Naive thymus-derived CD8-positive, alpha-beta T cell (primary cell): ENCODE measurements around the gene KHDC1. TPM values are rescaled to one million over a fixed set of nuclear protein-coding genes. Genes with fewer than 3 reads are reported as not detected.
"Not testable (repeated sequence)": the region's sequence is repeated elsewhere in the genome, so short reads cannot be mapped to it uniquely, and the experiment has no call there.

Source experiments
- ATAC-seq, 2 donors: fragments of 150-1000 bp; cut with Tn5 transposase in 1 of 2; sonication (Bioruptor Pico), chemical (Tn5 transposase) in 1 of 2; 1 replicate in 1 of 2; 2 replicates in 1 of 2; pipeline ENCODE4 v1.10.0; 2021; ENCODE audit warnings: mild to moderate bottlenecking in 2 of 2, moderate library complexity in 2 of 2
- POLR2A ChIA-PET: fragments of 350-600 bp; sonication (Branson Sonifier 250); formaldehyde crosslinking; loops from one replicate; lab custom pipeline; 2021; ENCODE audit warnings: antibody characterized with exemption; lab: Charles Lee
- DNase-seq, 10 donors: peaks; one replicate each; pipeline versions ENCODE4 v3.0.0 to v3.0.0-alpha.2; 2020 to 2022
- H3K27ac Mint-ChIP-seq, 10 donors: one replicate each; pipeline ENCODE4 v1.8.0; 2020 to 2022; ENCODE audit warnings: mild to moderate bottlenecking in 10 of 10, mixed read lengths in 10 of 10, moderate library complexity in 4 of 10, inconsistent platforms in 1 of 10
- H3K27me3 Mint-ChIP-seq, 5 donors: one replicate each; pipeline ENCODE4 v1.8.0; 2021 to 2022; ENCODE audit warnings: mixed read lengths in 5 of 5
- H3K36me3 Mint-ChIP-seq, 3 donors: one replicate each; pipeline ENCODE4 v1.8.0; 2020 to 2022; ENCODE audit warnings: mixed read lengths in 3 of 3, mild to moderate bottlenecking in 2 of 3, inconsistent platforms in 1 of 3
- H3K4me1 Mint-ChIP-seq, 4 donors: one replicate each; pipeline ENCODE4 v1.8.0; 2021 to 2022; ENCODE audit warnings: mixed read lengths in 4 of 4
- H3K4me3 Mint-ChIP-seq, 10 donors: one replicate each; pipeline ENCODE4 v1.8.0; 2020 to 2022; ENCODE audit warnings: mild to moderate bottlenecking in 10 of 10, mixed read lengths in 10 of 10, moderate library complexity in 6 of 10, inconsistent platforms in 1 of 10
- H3K9me3 Mint-ChIP-seq, 9 donors: one replicate each; pipeline ENCODE4 v1.8.0; 2020 to 2022; ENCODE audit warnings: mixed read lengths in 9 of 9, mild to moderate bottlenecking in 3 of 9, inconsistent platforms in 1 of 9, moderate library complexity in 1 of 9
- polyA plus RNA-seq, 3 donors: library from polyadenylated mRNA; unstranded; fragments of 300-500 nt; fragmentation: Illumina TruSeq; gene quantifications; one replicate each; pipeline ENCODE4 v1.2.3, GENCODE V29; 2021
- total RNA-seq, 8 experiments: library from RNA in 2 of 8; stranded (reverse) in 2 of 8; gene quantifications; one replicate each; pipeline ENCODE4 v1.2.3 and lab custom pipeline; 2021 to 2026

The KHDC1 gene
- total RNA-seq: under 1 TPM; 0.68 to 0.69 TPM
- polyA plus RNA-seq: 1 to 10 TPM in 2 of 3 donors, under 1 TPM in 1; 0.84 to 2.7 (median 1.9) TPM
- total RNA-seq (lab: John Stamatoyannopoulos, UW): 0 to 0.22 (median 0.07) reads per million in 6 experiments

- Mint-ChIP-seq H3K36me3 (peaks cover 0 to 8% (median 2%) of the 10 kb centered on the region in 3 donors), H3K27ac (peak within 1 kb of the TSS; percentile 59 to 95 (median 89))
- DNase-seq: peak; percentile 22 to 77 (median 55)
Observed at GRCh38 chr6:73262671-73263569, at the start of gene KHDC1. TSS of gene KHDC1 (minus strand) at chr6:73263196. CDS start at chr6:73242517, 20,679 bp downstream.

GRCh38 chr6:73310503-73310845, 47.5 kb upstream of the KHDC1 start:
- Mint-ChIP-seq H3K27ac (peak overlapping the region in 4 of 10 donors; percentile 21 to 92 (median 60)), H3K4me3 (peak overlapping the region; percentile 90 to 99 (median 94)), H3K4me1 (peaks cover 7 to 21% (median 14%) of the 10 kb centered on the region in 4 donors), H3K27me3 (peaks cover 34 to 58% (median 46%) of the 10 kb centered on the region in 5 donors)
- H3K36me3 Mint-ChIP-seq, ATAC-seq, POLR2A ChIA-PET, H3K9me3 Mint-ChIP-seq, DNase-seq: not testable (repeated sequence)

More at GRCh38 chr6:73262671-73263569, at the start of gene KHDC1:
- ATAC-seq: peak; percentile 89 to 92
- peak within 1 kb of the TSS; percentile 78 to 93 (median 86) for H3K4me3 Mint-ChIP-seq
- H3K9me3 Mint-ChIP-seq: no peaks in the 10 kb centered on the region
- POLR2A ChIA-PET: interaction anchor here (0.8 to 1.6 kb wide), 3 partner anchors 126 to 643 kb away, joined by 3 read pairs; no protein-coding TSS in a partner anchor
- peaks cover 14 to 42% (median 35%) of the 10 kb centered on the region in 4 donors for H3K4me1 Mint-ChIP-seq
- peaks cover 0 to under 1% (median 0%) of the 10 kb centered on the region in 5 donors for H3K27me3 Mint-ChIP-seq

GRCh38 chr6:73309785-73310502, 46.9 kb upstream of the KHDC1 start:
- POLR2A ChIA-PET: no interaction called here
- peak; percentile 76 to 92 for ATAC-seq

GRCh38 chr6:73309535-73309784, 46.5 kb upstream of the KHDC1 start:
- peak overlapping the region; percentile 90 to 99 (median 94) for H3K4me3 Mint-ChIP-seq
- DNase-seq: no peak
- peaks cover 7 to 21% (median 14%) of the 10 kb centered on the region in 4 donors for H3K4me1 Mint-ChIP-seq
- peak; percentile 34 to 54 for ATAC-seq
- H3K27ac Mint-ChIP-seq: peak overlapping the region in 5 of 10 donors; percentile 37 to 92 (median 53)
- POLR2A ChIA-PET: no interaction called here
- H3K36me3 Mint-ChIP-seq: no peaks in the 10 kb centered on the region
- H3K27me3 Mint-ChIP-seq: peaks cover 30 to 48% (median 41%) of the 10 kb centered on the region in 5 donors
- peaks cover 0 to 6% (median 0%) of the 10 kb centered on the region in 9 donors for H3K9me3 Mint-ChIP-seq

More at GRCh38 chr6:73309785-73310502, 46.9 kb upstream of the KHDC1 start:
- peak overlapping the region in 7 of 10 donors; percentile 42 to 92 (median 71) for H3K27ac Mint-ChIP-seq
- peaks cover 30 to 53% (median 41%) of the 10 kb centered on the region in 5 donors for H3K27me3 Mint-ChIP-seq
- peak overlapping the region; percentile 90 to 99 (median 94) for H3K4me3 Mint-ChIP-seq
- DNase-seq: peak in 6 of 10 donors; percentile 14 to 47 (median 28)
- H3K36me3 Mint-ChIP-seq: no peaks in the 10 kb centered on the region
- peaks cover 7 to 21% (median 14%) of the 10 kb centered on the region in 4 donors for H3K4me1 Mint-ChIP-seq
- H3K9me3 Mint-ChIP-seq: peaks cover 0 to 6% (median 0%) of the 10 kb centered on the region in 9 donors

- H3K9me3 Mint-ChIP-seq: peaks cover 0 to 4% (median 0%) of the 10 kb centered on the region in 9 donors
- peaks cover 7 to 21% (median 13%) of the 10 kb centered on the region in 4 donors for H3K4me1 Mint-ChIP-seq
- H3K27ac Mint-ChIP-seq: peak overlapping the region in 1 of 10 donors; percentile 92
- DNase-seq: no peak
- POLR2A ChIA-PET: no interaction called here
- H3K36me3 Mint-ChIP-seq: no peaks in the 10 kb centered on the region
- ATAC-seq: no peak
- peaks cover 27 to 43% (median 37%) of the 10 kb centered on the region in 5 donors for H3K27me3 Mint-ChIP-seq
- peak overlapping the region; percentile 90 to 99 (median 94) for H3K4me3 Mint-ChIP-seq
Observed at GRCh38 chr6:73308712-73309534, 45.9 kb upstream of the KHDC1 start.

- H3K4me3 Mint-ChIP-seq, H3K4me1 Mint-ChIP-seq, POLR2A ChIA-PET, H3K36me3 Mint-ChIP-seq, H3K9me3 Mint-ChIP-seq, DNase-seq, ATAC-seq: not testable (repeated sequence)
- H3K27me3 Mint-ChIP-seq: peaks cover 4 to 18% (median 11%) of the 10 kb centered on the region in 5 donors
- H3K27ac Mint-ChIP-seq: peak overlapping the region in 1 of 10 donors; percentile 11
Observed at GRCh38 chr6:73303773-73304172, 40.8 kb upstream of the KHDC1 start.

- POLR2A ChIA-PET: no interaction called here
- Mint-ChIP-seq H3K36me3 (peaks cover 0 to 3% (median 3%) of the 10 kb centered on the region in 3 donors), H3K4me3 (no peak overlapping the region), H3K4me1 (peaks cover 0 to 5% (median 2%) of the 10 kb centered on the region in 4 donors), H3K27ac (no peak overlapping the region), H3K9me3 (no peaks in the 10 kb centered on the region), H3K27me3 (peaks cover 2 to 18% (median 11%) of the 10 kb centered on the region in 5 donors)
- DNase-seq (no peak), ATAC-seq (no peak)
Observed at GRCh38 chr6:73302339-73302738, 39.3 kb upstream of the KHDC1 start.

GRCh38 chr6:73299151-73299971, 36.4 kb upstream of the KHDC1 start:
- peaks cover 0 to 5% (median 2%) of the 10 kb centered on the region in 4 donors for H3K4me1 Mint-ChIP-seq
- H3K27ac Mint-ChIP-seq: no peak overlapping the region
- peaks cover 0 to 5% (median 3%) of the 10 kb centered on the region in 3 donors for H3K36me3 Mint-ChIP-seq
- ATAC-seq (no peak), DNase-seq (no peak)
- POLR2A ChIA-PET: no interaction called here
- H3K4me3 Mint-ChIP-seq: peak overlapping the region in 4 of 10 donors; percentile 2 to 52 (median 23)
- peaks cover 1 to 13% (median 11%) of the 10 kb centered on the region in 5 donors for H3K27me3 Mint-ChIP-seq
- peaks cover 0 to 5% (median 0%) of the 10 kb centered on the region in 9 donors for H3K9me3 Mint-ChIP-seq

GRCh38 chr6:73293331-73293730, 30.3 kb upstream of the KHDC1 start:
- Mint-ChIP-seq H3K4me3 (no peak overlapping the region), H3K36me3 (peaks cover 0 to 2% (median 0%) of the 10 kb centered on the region in 3 donors), H3K4me1 (peaks cover 0 to under 1% (median 0%) of the 10 kb centered on the region in 4 donors), H3K27me3 (peaks cover 0 to 2% (median 0%) of the 10 kb centered on the region in 5 donors), H3K27ac (no peak overlapping the region), H3K9me3 (peaks cover 0 to 5% (median 0%) of the 10 kb centered on the region in 9 donors)
- no peak for DNase-seq
- ATAC-seq: no peak
- POLR2A ChIA-PET: no interaction called here

- H3K9me3 Mint-ChIP-seq: peaks cover 0 to 4% (median 0%) of the 10 kb centered on the region in 9 donors
- H3K4me1 Mint-ChIP-seq: peaks cover 0 to 2% (median 0%) of the 10 kb centered on the region in 4 donors
- no peak for ATAC-seq
- POLR2A ChIA-PET: no interaction called here
- H3K4me3 Mint-ChIP-seq: no peak overlapping the region
- H3K27me3 Mint-ChIP-seq: no peaks in the 10 kb centered on the region
- H3K27ac Mint-ChIP-seq: no peak overlapping the region
- H3K36me3 Mint-ChIP-seq: peaks cover 0 to 2% (median 0%) of the 10 kb centered on the region in 3 donors
- DNase-seq: no peak
Observed at GRCh38 chr6:73290435-73290834, 27.4 kb upstream of the KHDC1 start.

GRCh38 chr6:73286752-73287151, 23.8 kb upstream of the KHDC1 start:
- DNase-seq (no peak), ATAC-seq (no peak)
- Mint-ChIP-seq H3K27me3 (no peaks in the 10 kb centered on the region), H3K9me3 (no peaks in the 10 kb centered on the region), H3K27ac (peak overlapping the region in 1 of 10 donors; percentile 1), H3K36me3 (no peaks in the 10 kb centered on the region), H3K4me3 (no peak overlapping the region), H3K4me1 (peaks cover 0 to 2% (median 0%) of the 10 kb centered on the region in 4 donors)
- POLR2A ChIA-PET: no interaction called here
